Measurements from ENCODE around the gene WDR43. TPM values are rescaled to one million over a fixed set of nuclear protein-coding genes. Genes with fewer than 3 reads are reported as not detected.

The WDR43 gene
- total RNA-seq, 6 donors from 2014 or later, result 20.4 to 54.7 (median 33.7) TPM

GRCh38 chr2:28951910-28952835, 57.7 kb downstream of the WDR43 start:
- Histone ChIP-seq H3K36me3 (peaks cover 0 to 24% (median under 1%) of the 10 kb centered on the region in 4 donors), H3K9me3 (no peaks in the 10 kb centered on the region), H3K4me1 (peaks cover 7 to 19% (median 13%) of the 10 kb centered on the region in 4 donors), H3K27ac (peak overlapping the region; percentile 47 to 78 (median 70)), H3K27me3 (no peaks in the 10 kb centered on the region), H3K4me3 (no peak overlapping the region)
- ATAC-seq (ENCODE audit: low FRiP score in 2 of 2) (peak; percentile 56 to 84), DNase-seq (peak in 1 of 2 donors; percentile 27)
- no peak for TF ChIP-seq CTCF (IDR thresholded peaks at IDR 0.05)
- peak in 3 of 4 donors; percentile 3 to 77 (median 52) for TF ChIP-seq EP300 (IDR thresholded peaks at IDR 0.05)
- peak in 1 of 4 donors; percentile 54 for TF ChIP-seq POLR2A (IDR thresholded peaks at IDR 0.05)
- TF ChIP-seq POLR2AphosphoS5 (IDR thresholded peaks at IDR 0.05), result peak; percentile 47 to 81
- WGBS, 2 donors, result 53 to 56% methylated on average over 13 of the region's 13 CpGs

GRCh38 chr2:28952836-28953211, 58.4 kb downstream of the WDR43 start:
- Histone ChIP-seq H3K9me3 (no peaks in the 10 kb centered on the region), H3K27me3 (no peaks in the 10 kb centered on the region), H3K4me3 (no peak overlapping the region), H3K4me1 (peaks cover 7 to 19% (median 13%) of the 10 kb centered on the region in 4 donors), H3K27ac (peak overlapping the region; percentile 8 to 76 (median 58)), H3K36me3 (peaks cover 0 to 17% (median 0%) of the 10 kb centered on the region in 4 donors)
- TF ChIP-seq POLR2A (IDR thresholded peaks at IDR 0.05) (no peak), CTCF (IDR thresholded peaks at IDR 0.05) (no peak), POLR2AphosphoS5 (IDR thresholded peaks at IDR 0.05) (no peak), EP300 (IDR thresholded peaks at IDR 0.05) (no peak)
- DNase-seq (no peak), ATAC-seq (ENCODE audit: low FRiP score in 2 of 2) (peak; percentile 16 to 18)
- WGBS, 2 donors, result 42 to 53% methylated on average over 6 of the region's 6 CpGs

- H3K27me3 ChIP-seq, result no peaks in the 10 kb centered on the region
- H3K27ac ChIP-seq, result no peak overlapping the region
- ATAC-seq (ENCODE audit: low FRiP score in 2 of 2) (no peak), DNase-seq (no peak)
- no peaks in the 10 kb centered on the region for H3K9me3 ChIP-seq
- no peak for TF ChIP-seq POLR2AphosphoS5 (IDR thresholded peaks at IDR 0.05)
- TF ChIP-seq POLR2A (IDR thresholded peaks at IDR 0.05), result no peak
- no peak for TF ChIP-seq EP300 (IDR thresholded peaks at IDR 0.05)
- no peak for TF ChIP-seq CTCF (IDR thresholded peaks at IDR 0.05)
- H3K4me3 ChIP-seq, result no peak overlapping the region
- H3K36me3 ChIP-seq, result no peaks in the 10 kb centered on the region
- H3K4me1 ChIP-seq, result peaks cover 7 to 20% (median 15%) of the 10 kb centered on the region in 4 donors
- WGBS, 2 donors, result 44 to 47% methylated on average over 5 of the region's 5 CpGs
These were observed 61.0 kb downstream of the WDR43 start for GRCh38 chr2:28955467-28955866.

- H3K4me3 ChIP-seq, result peak overlapping the region in 1 of 4 donors; percentile 25
- H3K4me1 ChIP-seq, result peaks cover 7 to 16% (median 12%) of the 10 kb centered on the region in 4 donors
- no peaks in the 10 kb centered on the region for H3K36me3 ChIP-seq
- no peak for TF ChIP-seq EP300 (IDR thresholded peaks at IDR 0.05)
- no peak for TF ChIP-seq POLR2AphosphoS5 (IDR thresholded peaks at IDR 0.05)
- TF ChIP-seq POLR2A (IDR thresholded peaks at IDR 0.05), result no peak
- no peak for TF ChIP-seq CTCF (IDR thresholded peaks at IDR 0.05)
- ATAC-seq (ENCODE audit: low FRiP score in 2 of 2) (peak in 1 of 2 donors; percentile 62), DNase-seq (no peak)
- H3K9me3 ChIP-seq, result no peaks in the 10 kb centered on the region
- WGBS, 2 donors, result 35 to 46% methylated on average over 11 of the region's 11 CpGs
- no peaks in the 10 kb centered on the region for H3K27me3 ChIP-seq
- no peak overlapping the region for H3K27ac ChIP-seq
These were observed 62.0 kb downstream of the WDR43 start for GRCh38 chr2:28956415-28956826.
